ENCODE results near the gene MYL6. TPM values are rescaled to one million over a fixed set of nuclear protein-coding genes. Genes with fewer than 3 reads are reported as not detected.

MYL6 gene
- polyA plus RNA-seq, 1 of the 3 experiments (the other 2 are of a cell fraction), result 4,697 TPM

- Histone ChIP-seq H3K4me1 (ENCODE audit: control insufficient read depth in 1 of 2, insufficient read depth in 2 of 2, low read depth in 1 of 2, low read length in 1 of 2) (peaks cover 18 to 20% of the 10 kb centered on the region in 2 experiments; a peak in 3 of 4 replicates), H3K4me3 (ENCODE audit: low read depth in 2 of 2, low read length in 1 of 2) (peak within 1 kb of the TSS; percentile 89 to 94), H3K4me2 (peak within 1 kb of the TSS; percentile 93), H4K20me1 (ENCODE audit: insufficient read depth) (peaks cover 3% of the 10 kb centered on the region; the same call in 1 of the 2 replicates), H3K27me3 (ENCODE audit: insufficient read depth) (no peaks in the 10 kb centered on the region), H3K9me3 (no peaks in the 10 kb centered on the region), H3K9ac (peak within 1 kb of the TSS; percentile 97), H2AFZ (ENCODE audit: low read depth) (peak within 1 kb of the TSS; percentile 23; the same call in 1 of the 2 replicates), H3K79me2 (ENCODE audit: insufficient read depth) (peaks cover 46% of the 10 kb centered on the region), H3K27ac (ENCODE audit: low read depth in 2 of 2, low read length in 1 of 2) (peak within 1 kb of the TSS; percentile 93 to 95), H3F3A (replicated peaks; ENCODE audit: insufficient read depth) (peaks cover 35% of the 10 kb centered on the region), H3K9me2 (no peaks in the 10 kb centered on the region), H3K36me3 (replicated peaks in 1 of 2; ENCODE audit: control insufficient read depth in 1 of 2, insufficient read depth in 2 of 2, low read length in 1 of 2) (peaks cover 17 to 36% of the 10 kb centered on the region in 2 experiments)
- POLR2A ChIA-PET, result interaction anchor here (0.6 to 2.5 kb wide), 19 partner anchors 9 to 379 kb away, joined by 3 to 44 read pairs (median 3); partner anchors contain the start of genes DNAJC14, ERBB3, ESYT1 and MYL6
- 2% methylated on average over 17 of the region's 61 CpGs for WGBS (ENCODE audit: low lambda C conversion rate)
- CTCF ChIA-PET, result interaction anchor here (0.6 to 16.0 kb wide), 28 partner anchors 9 to 512 kb away, joined by 3 to 272 read pairs (median 4); partner anchors contain the start of genes ANKRD52, ERBB3, ESYT1 and MYL6
- DNase-seq, result peak; percentile 89
- TF ChIP-seq JUND (IDR thresholded peaks at IDR 0.05) (peak; percentile 74), MXI1 (IDR thresholded peaks at IDR 0.05; ENCODE audit: low read depth, low read length) (peak; percentile 98), RFX5 (IDR thresholded peaks at IDR 0.05; ENCODE audit: low read length) (peak; percentile 66; the same call in 1 of the 2 replicates), GABPA (IDR thresholded peaks at IDR 0.05; ENCODE audit: low read depth) (peak; percentile 99), MAX (IDR thresholded peaks at IDR 0.05; ENCODE audit: low read depth) (peak; percentile 96), EZH2phosphoT487 (IDR thresholded peaks at IDR 0.05; ENCODE audit: borderline replicate concordance, low read depth) (no peak), USF1 (IDR thresholded peaks at IDR 0.05; ENCODE audit: borderline replicate concordance, low read depth) (no peak), MEF2A (IDR thresholded peaks at IDR 0.05; ENCODE audit: borderline replicate concordance, low read depth) (no peak; the same call in 1 of the 2 replicates), CTCF (IDR thresholded peaks at IDR 0.05) (peak; percentile 51), PBX3 (IDR thresholded peaks at IDR 0.05) (peak; percentile 95), GATA2 (CRISPR knock-in tag; IDR thresholded peaks at IDR 0.05) (no peak), POLR2AphosphoS5 (IDR thresholded peaks at IDR 0.05; ENCODE audit: low read depth, low read length) (peak; percentile 99), NRF1 (IDR thresholded peaks at IDR 0.05; ENCODE audit: low read depth, low read length) (no peak), FOXJ3 (CRISPR knock-in tag; IDR thresholded peaks at IDR 0.05) (peak; percentile 68; the same call in 1 of the 2 replicates), RCOR1 (IDR thresholded peaks at IDR 0.05; ENCODE audit: low read length) (peak; percentile 48), RXRA (IDR thresholded peaks at IDR 0.05; ENCODE audit: borderline replicate concordance, low read depth) (no peak; the same call in 1 of the 2 replicates), SIN3A (IDR thresholded peaks at IDR 0.05; ENCODE audit: borderline replicate concordance, low read depth, low read length) (peak; percentile 100), TAF1 (IDR thresholded peaks at IDR 0.05; ENCODE audit: borderline replicate concordance, low read depth, low read length) (peak; percentile 83), TEAD4 (IDR thresholded peaks at IDR 0.05; ENCODE audit: borderline replicate concordance, insufficient read depth) (no peak), FOXM1 (IDR thresholded peaks at IDR 0.05; ENCODE audit: low read depth) (no peak), CHD2 (IDR thresholded peaks at IDR 0.05; ENCODE audit: low read length, partially characterized antibody) (peak; percentile 97), EP300 (IDR thresholded peaks at IDR 0.05; ENCODE audit: borderline replicate concordance in 1 of 2, low read depth in 1 of 2, low read length in 1 of 2) (peak in 1 of 2 experiments; percentile 51; a peak in 2 of 4 replicates), NFIC (IDR thresholded peaks at IDR 0.05; ENCODE audit: borderline replicate concordance) (peak; percentile 51; the same call in 1 of the 2 replicates), IRF3 (IDR thresholded peaks at IDR 0.05; ENCODE audit: low read depth, low read length) (no peak)
These were observed 40.1 kb upstream of the MYL6 start, which contains the start of gene ZC3H10 for GRCh38 chr12:56117778-56118687. TSS of gene ZC3H10 (plus strand) at chr12:56118266. CDS start at chr12:56120563, 2,297 bp downstream.

Measured in SK-N-SH (cell line).